BJ (cell line): ENCODE measurements around the gene STOM. TPM values are rescaled to one million over a fixed set of nuclear protein-coding genes. Genes with fewer than 3 reads are reported as not detected.

Experiments
- CTCF ChIA-PET: fragments of 350-600 bp; formaldehyde crosslinking; extraction: SDS; loops from one replicate; lab custom pipeline; 2021; ENCODE audit warnings: antibody characterized with exemption, inconsistent platforms; lab: Yijun Ruan, JAX
- POLR2A ChIA-PET: fragments of 300-600 bp; sonication (Branson Sonifier 250); formaldehyde crosslinking; extraction: SDS; loops from one replicate; lab custom pipeline; 2021; ENCODE audit warnings: antibody characterized with exemption; lab: Charles Lee
- DNase-seq: peaks from one replicate; pipeline ENCODE4 v3.0.0-alpha.2; 2011; ENCODE audit warnings: low read depth
- H3K27me3 ChIP-seq: 2 replicates; pipeline ENCODE4 v1.6.0; 2011; ENCODE audit warnings: low read length; ENCODE audit not compliant: control insufficient read depth, insufficient read depth
- H3K36me3 ChIP-seq: 2 replicates; pipeline ENCODE4 v1.5.1; 2011; ENCODE audit warnings: low read length; ENCODE audit not compliant: control insufficient read depth, insufficient read depth
- H3K4me3 ChIP-seq: 2 replicates; pipeline ENCODE4 v1.5.1; 2011; ENCODE audit warnings: low read depth, mild to moderate bottlenecking, control low read depth, low read length
- CTCF ChIP-seq: IDR thresholded peaks from 2 replicates; pipeline ENCODE4 v1.5.1; 2011; ENCODE audit warnings: low read depth, mild to moderate bottlenecking, control low read depth, inconsistent platforms, low read length, moderate library complexity; ENCODE audit not compliant: insufficient read depth
- polyA plus RNA-seq: library from polyadenylated mRNA; depleted of rRNA; stranded (reverse); fragments of >200 nt; gene quantifications from 2 replicates; pipeline ENCODE4 v1.2.3, GENCODE V29; 2011

The STOM gene
- polyA plus RNA-seq, 1 experiment, result 223 TPM

GRCh38 chr9:121322037-121322736 lies 47.9 kb downstream of the STOM start:
- DNase-seq, result peak; percentile 88
- Histone ChIP-seq H3K36me3 (peaks cover 56% of the 10 kb centered on the region), H3K27me3 (no peaks in the 10 kb centered on the region), H3K4me3 (no peak overlapping the region)
- ChIA-PET CTCF (interaction anchor here (1.8 to 7.2 kb wide), 4 partner anchors 9 to 77 kb away, joined by 3 to 80 read pairs (median 10); no protein-coding TSS in a partner anchor), POLR2A (interaction anchor here (1.0 kb wide), 1 partner anchor 76 kb away, joined by 3 read pairs; no protein-coding TSS in a partner anchor)
- TF ChIP-seq CTCF, result no peak

GRCh38 chr9:121321016-121321503 lies 49.0 kb downstream of the STOM start:
- ChIA-PET CTCF (interaction anchor here (1.1 to 7.2 kb wide), 23 partner anchors 11 to 391 kb away, joined by 3 to 80 read pairs (median 15); partner anchors contain the start of gene GSN), POLR2A (no interaction called here)
- H3K27me3 ChIP-seq, result no peaks in the 10 kb centered on the region
- no peak for DNase-seq
- no peak overlapping the region for H3K4me3 ChIP-seq
- peaks cover 51% of the 10 kb centered on the region for H3K36me3 ChIP-seq
- TF ChIP-seq CTCF, result no peak

- ChIA-PET CTCF (interaction anchor here (0.7 to 7.2 kb wide), 61 partner anchors 9 to 406 kb away, joined by 3 to 80 read pairs (median 7); partner anchors contain the start of gene GSN), POLR2A (interaction anchor here (0.6 kb wide), 2 partner anchors 56 to 128 kb away, joined by 4 to 12 read pairs; no protein-coding TSS in a partner anchor)
- H3K4me3 ChIP-seq, result no peak overlapping the region
- peaks cover 42% of the 10 kb centered on the region for H3K36me3 ChIP-seq
- no peak for DNase-seq
- H3K27me3 ChIP-seq, result no peaks in the 10 kb centered on the region
- TF ChIP-seq CTCF, result no peak
Observed at GRCh38 chr9:121319383-121319780, 50.7 kb downstream of the STOM start.

- H3K36me3 ChIP-seq, result peaks cover 40% of the 10 kb centered on the region
- no peak for DNase-seq
- ChIA-PET POLR2A (interaction anchor here (0.6 kb wide), 2 partner anchors 25 to 56 kb away, joined by 3 to 12 read pairs; no protein-coding TSS in a partner anchor), CTCF (interaction anchor here (1.0 to 7.2 kb wide), 34 partner anchors 9 to 202 kb away, joined by 3 to 80 read pairs (median 10); partner anchors contain the start of gene GSN)
- no peak overlapping the region for H3K4me3 ChIP-seq
- H3K27me3 ChIP-seq, result no peaks in the 10 kb centered on the region
- no peak for TF ChIP-seq CTCF
Observed at GRCh38 chr9:121318631-121319382, 51.2 kb downstream of the STOM start.
